ENCODE results near the gene MEGF6.

GRCh38 chr1:3546048-3546384, 65.3 kb downstream of the MEGF6 start:
- TF ChIP-seq POLR2A (IDR thresholded peaks at IDR 0.05; ENCODE audit: low read length) (no peak), GATA1 (IDR thresholded peaks at IDR 0.05; ENCODE audit: low read depth, low read length) (no peak)

Measured in erythroblast (primary cell).